GM12865 (cell line): ENCODE data around the gene CCDC3.

Experiments
- DNase-seq: peaks from one replicate; pipeline ENCODE4 v3.0.0; 2010; ENCODE audit warnings: low read depth
- H3K4me3 ChIP-seq: 2 replicates; pipeline ENCODE4 v1.5.1; 2011; ENCODE audit warnings: mild to moderate bottlenecking, low read depth, low read length, control low read depth
- TF ChIP-seq, protein P1 (sequence below): IDR thresholded peaks from 2 replicates; pipeline ENCODE4 v1.5.1; 2011; ENCODE audit warnings: low read length, control low read depth, low read depth, inconsistent platforms; ENCODE audit not compliant: insufficient read depth; ENCODE audit errors: missing control alignments

Gene CCDC3

GRCh38 chr10:12854988-12855387 lies 146.5 kb downstream of the CCDC3 start:
- H3K4me3 ChIP-seq = no peak overlapping the region
- DNase-seq = no peak
- TF ChIP-seq, protein P1, sequence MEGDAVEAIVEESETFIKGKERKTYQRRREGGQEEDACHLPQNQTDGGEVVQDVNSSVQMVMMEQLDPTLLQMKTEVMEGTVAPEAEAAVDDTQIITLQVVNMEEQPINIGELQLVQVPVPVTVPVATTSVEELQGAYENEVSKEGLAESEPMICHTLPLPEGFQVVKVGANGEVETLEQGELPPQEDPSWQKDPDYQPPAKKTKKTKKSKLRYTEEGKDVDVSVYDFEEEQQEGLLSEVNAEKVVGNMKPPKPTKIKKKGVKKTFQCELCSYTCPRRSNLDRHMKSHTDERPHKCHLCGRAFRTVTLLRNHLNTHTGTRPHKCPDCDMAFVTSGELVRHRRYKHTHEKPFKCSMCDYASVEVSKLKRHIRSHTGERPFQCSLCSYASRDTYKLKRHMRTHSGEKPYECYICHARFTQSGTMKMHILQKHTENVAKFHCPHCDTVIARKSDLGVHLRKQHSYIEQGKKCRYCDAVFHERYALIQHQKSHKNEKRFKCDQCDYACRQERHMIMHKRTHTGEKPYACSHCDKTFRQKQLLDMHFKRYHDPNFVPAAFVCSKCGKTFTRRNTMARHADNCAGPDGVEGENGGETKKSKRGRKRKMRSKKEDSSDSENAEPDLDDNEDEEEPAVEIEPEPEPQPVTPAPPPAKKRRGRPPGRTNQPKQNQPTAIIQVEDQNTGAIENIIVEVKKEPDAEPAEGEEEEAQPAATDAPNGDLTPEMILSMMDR = no peak

GRCh38 chr10:12852687-12853086 lies 148.8 kb downstream of the CCDC3 start:
- TF ChIP-seq, protein P1 = no peak
- no peak for DNase-seq
- no peak overlapping the region for H3K4me3 ChIP-seq

- TF ChIP-seq, protein P1 = no peak
- H3K4me3 ChIP-seq = no peak overlapping the region
- DNase-seq = no peak
Observed at GRCh38 chr10:12849319-12850181, 152.0 kb downstream of the CCDC3 start.

- no peak overlapping the region for H3K4me3 ChIP-seq
- TF ChIP-seq, protein P1 = no peak
- DNase-seq = no peak
Observed at GRCh38 chr10:12848439-12849173, 152.9 kb downstream of the CCDC3 start.

- TF ChIP-seq, protein P1 = peak; percentile 49
- H3K4me3 ChIP-seq = no peak overlapping the region
- peak; percentile 39 for DNase-seq
Observed at GRCh38 chr10:12847361-12847975, 154.0 kb downstream of the CCDC3 start.

DNA sequence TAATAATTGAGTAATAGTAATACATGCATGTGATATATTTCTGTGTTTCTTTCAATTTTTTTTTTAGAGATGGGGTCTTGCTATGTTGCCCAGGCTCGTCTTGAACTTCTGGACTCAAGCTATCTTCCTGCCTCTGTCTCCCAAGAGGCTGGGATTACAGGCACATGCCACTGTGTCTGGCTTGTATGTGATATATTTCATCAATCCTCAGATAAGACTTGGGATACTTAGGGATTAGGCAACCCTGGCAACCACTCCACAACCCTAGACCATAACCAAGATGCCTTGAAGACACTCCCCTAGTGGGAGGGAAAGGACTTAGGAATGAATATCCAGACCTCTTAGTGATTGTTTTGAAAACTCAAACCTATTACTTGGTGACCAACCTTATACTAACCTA lies 154.8 kb downstream of the CCDC3 start:
- DNase-seq = no peak
- no peak overlapping the region for H3K4me3 ChIP-seq
- TF ChIP-seq, protein P1 = no peak
